Measurements from ENCODE around the gene CCDC102A. TPM values are rescaled to one million over a fixed set of nuclear protein-coding genes. Genes with fewer than 3 reads are reported as not detected.

CCDC102A gene
- total and polyA plus RNA-seq, 9 of the 15 experiments (the other 6 are each of a cell fraction or from before 2014, with no cell fraction given): 0.03 to 4.9 (median 1.4) TPM

DNA sequence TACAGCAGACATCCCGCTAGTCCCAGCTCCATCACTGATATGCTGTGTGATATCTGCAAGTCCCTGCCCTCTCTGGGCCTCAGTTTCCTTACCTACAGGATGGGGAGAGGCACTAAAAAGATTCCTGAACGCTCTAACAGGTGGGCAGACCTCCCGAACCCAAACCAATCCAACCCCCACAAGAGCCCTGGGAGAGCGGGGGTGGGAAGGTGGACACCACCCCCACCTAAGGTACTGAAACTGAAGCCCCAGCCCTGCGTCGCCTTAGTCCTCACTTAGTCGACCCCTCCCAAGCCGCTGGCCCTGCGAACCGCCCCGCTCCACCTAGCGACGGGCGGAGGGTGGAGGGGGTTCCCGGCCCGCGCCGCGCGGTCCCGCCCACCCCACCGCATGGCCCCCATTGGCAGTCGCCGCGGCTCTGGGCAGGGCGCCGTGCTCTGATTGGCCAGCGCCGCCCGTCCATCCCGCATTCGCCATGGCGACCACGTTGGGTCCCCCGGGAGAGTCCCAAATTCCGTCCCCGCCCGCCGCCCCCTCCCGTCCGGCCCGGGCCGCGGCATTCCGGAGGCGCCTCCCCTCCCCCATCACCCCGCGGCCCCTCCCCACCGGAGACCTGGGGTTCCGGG lies 578 bp downstream of the CCDC102A start (continued):
- TF ChIP-seq PHF8 (IDR thresholded peaks at IDR 0.05; ENCODE audit: borderline replicate concordance, low read length) (0 out of 2 replicates have a peak, but pooled peaks have one; percentile 13), ZNF696 (CRISPR knock-in tag; conservative IDR thresholded peaks at IDR 0.05) (no peak), ZNF184 (CRISPR knock-in tag; IDR thresholded peaks at IDR 0.05) (no peak), FOXM1 (IDR thresholded peaks at IDR 0.05; ENCODE audit: low read depth) (no peak), FOXM1 (CRISPR knock-in tag; IDR thresholded peaks at IDR 0.05; ENCODE audit: low read depth) (no peak), SMARCE1 (IDR thresholded peaks at IDR 0.05) (no peak), ZNF282 (CRISPR knock-in tag; IDR thresholded peaks at IDR 0.05) (no peak), ELF4 (CRISPR knock-in tag; IDR thresholded peaks at IDR 0.05) (no peak), GABPB1 (CRISPR knock-in tag; IDR thresholded peaks at IDR 0.05) (no peak), HEY1 (CRISPR knock-in tag; IDR thresholded peaks at IDR 0.05; ENCODE audit: borderline replicate concordance) (no peak), FUS (optimal IDR thresholded peaks at IDR 0.05; ENCODE audit: low read depth, low read length) (no peak), MAZ (CRISPR knock-in tag; conservative IDR thresholded peaks at IDR 0.05 in 1 of 2, IDR thresholded peaks at IDR 0.05 in 1 of 2) (peak in 1 of 2 experiments; percentile 80), ZNF174 (CRISPR knock-in tag; IDR thresholded peaks at IDR 0.05) (no peak), KDM2B (CRISPR knock-in tag; IDR thresholded peaks at IDR 0.05) (peak; percentile 73; the same call in 1 of the 2 replicates), BCOR (IDR thresholded peaks at IDR 0.05) (peak; percentile 89), TARDBP (IDR thresholded peaks at IDR 0.05) (0 out of 2 replicates have a peak, but pooled peaks have one; percentile 18), SMARCB1 (IDR thresholded peaks at IDR 0.05; ENCODE audit: insufficient read length, low read depth) (no peak), MECOM (CRISPR knock-in tag; IDR thresholded peaks at IDR 0.05) (no peak), ZNF3 (CRISPR knock-in tag; IDR thresholded peaks at IDR 0.05) (no peak), PPARD (CRISPR knock-in tag; IDR thresholded peaks at IDR 0.05) (no peak)
- TF ChIP-seq, protein P1, sequence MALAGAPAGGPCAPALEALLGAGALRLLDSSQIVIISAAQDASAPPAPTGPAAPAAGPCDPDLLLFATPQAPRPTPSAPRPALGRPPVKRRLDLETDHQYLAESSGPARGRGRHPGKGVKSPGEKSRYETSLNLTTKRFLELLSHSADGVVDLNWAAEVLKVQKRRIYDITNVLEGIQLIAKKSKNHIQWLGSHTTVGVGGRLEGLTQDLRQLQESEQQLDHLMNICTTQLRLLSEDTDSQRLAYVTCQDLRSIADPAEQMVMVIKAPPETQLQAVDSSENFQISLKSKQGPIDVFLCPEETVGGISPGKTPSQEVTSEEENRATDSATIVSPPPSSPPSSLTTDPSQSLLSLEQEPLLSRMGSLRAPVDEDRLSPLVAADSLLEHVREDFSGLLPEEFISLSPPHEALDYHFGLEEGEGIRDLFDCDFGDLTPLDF (CRISPR knock-in tag; IDR thresholded peaks at IDR 0.05): no peak
- TF ChIP-seq, protein P2, sequence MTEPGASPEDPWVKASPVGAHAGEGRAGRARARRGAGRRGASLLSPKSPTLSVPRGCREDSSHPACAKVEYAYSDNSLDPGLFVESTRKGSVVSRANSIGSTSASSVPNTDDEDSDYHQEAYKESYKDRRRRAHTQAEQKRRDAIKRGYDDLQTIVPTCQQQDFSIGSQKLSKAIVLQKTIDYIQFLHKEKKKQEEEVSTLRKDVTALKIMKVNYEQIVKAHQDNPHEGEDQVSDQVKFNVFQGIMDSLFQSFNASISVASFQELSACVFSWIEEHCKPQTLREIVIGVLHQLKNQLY (CRISPR knock-in tag; conservative IDR thresholded peaks at IDR 0.05): no peak
- TF ChIP-seq, protein P3, sequence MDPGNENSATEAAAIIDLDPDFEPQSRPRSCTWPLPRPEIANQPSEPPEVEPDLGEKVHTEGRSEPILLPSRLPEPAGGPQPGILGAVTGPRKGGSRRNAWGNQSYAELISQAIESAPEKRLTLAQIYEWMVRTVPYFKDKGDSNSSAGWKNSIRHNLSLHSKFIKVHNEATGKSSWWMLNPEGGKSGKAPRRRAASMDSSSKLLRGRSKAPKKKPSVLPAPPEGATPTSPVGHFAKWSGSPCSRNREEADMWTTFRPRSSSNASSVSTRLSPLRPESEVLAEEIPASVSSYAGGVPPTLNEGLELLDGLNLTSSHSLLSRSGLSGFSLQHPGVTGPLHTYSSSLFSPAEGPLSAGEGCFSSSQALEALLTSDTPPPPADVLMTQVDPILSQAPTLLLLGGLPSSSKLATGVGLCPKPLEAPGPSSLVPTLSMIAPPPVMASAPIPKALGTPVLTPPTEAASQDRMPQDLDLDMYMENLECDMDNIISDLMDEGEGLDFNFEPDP (CRISPR knock-in tag; IDR thresholded peaks at IDR 0.05): no peak
- TF ChIP-seq, protein P4, sequence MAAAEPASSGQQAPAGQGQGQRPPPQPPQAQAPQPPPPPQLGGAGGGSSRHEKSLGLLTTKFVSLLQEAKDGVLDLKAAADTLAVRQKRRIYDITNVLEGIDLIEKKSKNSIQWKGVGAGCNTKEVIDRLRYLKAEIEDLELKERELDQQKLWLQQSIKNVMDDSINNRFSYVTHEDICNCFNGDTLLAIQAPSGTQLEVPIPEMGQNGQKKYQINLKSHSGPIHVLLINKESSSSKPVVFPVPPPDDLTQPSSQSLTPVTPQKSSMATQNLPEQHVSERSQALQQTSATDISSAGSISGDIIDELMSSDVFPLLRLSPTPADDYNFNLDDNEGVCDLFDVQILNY (CRISPR knock-in tag; IDR thresholded peaks at IDR 0.05): no peak
- TF ChIP-seq, protein P5, sequence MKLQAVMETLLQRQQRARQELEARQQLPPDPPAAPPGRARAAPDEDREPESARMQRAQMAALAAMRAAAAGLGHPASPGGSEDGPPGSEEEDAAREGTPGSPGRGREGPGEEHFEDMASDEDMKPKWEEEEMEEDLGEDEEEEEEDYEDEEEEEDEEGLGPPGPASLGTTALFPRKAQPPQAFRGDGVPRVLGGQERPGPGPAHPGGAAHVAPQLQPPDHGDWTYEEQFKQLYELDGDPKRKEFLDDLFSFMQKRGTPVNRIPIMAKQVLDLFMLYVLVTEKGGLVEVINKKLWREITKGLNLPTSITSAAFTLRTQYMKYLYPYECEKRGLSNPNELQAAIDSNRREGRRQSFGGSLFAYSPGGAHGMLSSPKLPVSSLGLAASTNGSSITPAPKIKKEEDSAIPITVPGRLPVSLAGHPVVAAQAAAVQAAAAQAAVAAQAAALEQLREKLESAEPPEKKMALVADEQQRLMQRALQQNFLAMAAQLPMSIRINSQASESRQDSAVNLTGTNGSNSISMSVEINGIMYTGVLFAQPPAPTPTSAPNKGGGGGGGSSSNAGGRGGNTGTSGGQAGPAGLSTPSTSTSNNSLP (IDR thresholded peaks at IDR 0.05; ENCODE audit: borderline replicate concordance, low read depth, low read length): no peak

Measured in K562 (cell line).